Mucosa of stomach (tissue), 1 donor: ENCODE data around the gene MFSD6.
"Not testable (repeated sequence)": the region's sequence is repeated elsewhere in the genome, so short reads cannot be mapped to it uniquely, and the experiment has no call there.

Experiments used
- H3K27me3 ChIP-seq: one replicate; pipeline ENCODE4 v1.7.0; 2013; ENCODE audit warnings: mild to moderate bottlenecking, low read length; ENCODE audit not compliant: control insufficient read depth, insufficient read depth
- H3K36me3 ChIP-seq: one replicate; pipeline ENCODE4 v1.7.0; 2013; ENCODE audit warnings: low read length; ENCODE audit not compliant: control insufficient read depth, insufficient read depth
- H3K4me1 ChIP-seq: one replicate; pipeline ENCODE4 v1.7.0; 2013; ENCODE audit warnings: mild to moderate bottlenecking, low read length; ENCODE audit not compliant: control insufficient read depth, insufficient read depth
- H3K4me3 ChIP-seq: one replicate; pipeline ENCODE4 v1.7.0; 2013; ENCODE audit warnings: low read length
- H3K9ac ChIP-seq: one replicate; pipeline ENCODE4 v1.7.0; 2013; ENCODE audit warnings: mild to moderate bottlenecking, low read length, moderate library complexity
- H3K9me3 ChIP-seq: one replicate; pipeline ENCODE4 v1.7.0; 2013; ENCODE audit warnings: mild to moderate bottlenecking, low read length, moderate library complexity; ENCODE audit not compliant: control insufficient read depth
- donor health status: Pancreatic carcinoma.

Gene MFSD6

GRCh38 chr2:190477661-190478454 is 69.7 kb downstream of the MFSD6 start:
- Histone ChIP-seq H3K4me3 (no peak overlapping the region), H3K9me3 (no peaks in the 10 kb centered on the region), H3K36me3 (no peaks in the 10 kb centered on the region), H3K9ac (no peak overlapping the region), H3K4me1 (peaks cover 19% of the 10 kb centered on the region), H3K27me3 (no peaks in the 10 kb centered on the region)

GRCh38 chr2:190478572-190479195 is 70.5 kb downstream of the MFSD6 start:
- H3K9me3 ChIP-seq: no peaks in the 10 kb centered on the region
- no peak overlapping the region for H3K9ac ChIP-seq
- H3K36me3 ChIP-seq: no peaks in the 10 kb centered on the region
- no peaks in the 10 kb centered on the region for H3K27me3 ChIP-seq
- peaks cover 19% of the 10 kb centered on the region for H3K4me1 ChIP-seq
- no peak overlapping the region for H3K4me3 ChIP-seq

DNA sequence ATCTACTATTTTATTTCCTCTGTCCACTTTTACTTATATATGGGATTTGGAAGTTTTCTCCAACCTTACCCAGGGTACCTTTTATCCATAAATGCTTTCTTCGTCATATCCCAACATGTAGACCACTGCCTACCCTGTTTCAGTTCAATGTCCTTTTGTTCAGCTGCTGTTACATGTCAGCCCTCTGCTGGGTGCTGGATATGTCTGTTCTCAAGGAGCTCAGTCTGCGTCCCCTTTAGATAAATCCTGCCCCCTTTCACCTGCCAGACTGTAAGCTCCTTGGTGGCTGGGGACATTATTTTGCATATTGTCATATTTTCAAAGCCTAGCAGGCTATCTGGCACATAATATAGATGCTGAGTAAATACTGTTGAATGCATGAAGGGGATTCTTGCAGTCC is 73.2 kb downstream of the MFSD6 start:
- Histone ChIP-seq H3K4me1 (peaks cover 19% of the 10 kb centered on the region), H3K9me3 (no peaks in the 10 kb centered on the region), H3K27me3 (no peaks in the 10 kb centered on the region), H3K4me3 (no peak overlapping the region), H3K36me3 (no peaks in the 10 kb centered on the region), H3K9ac (no peak overlapping the region)

- Histone ChIP-seq H3K27me3 (no peaks in the 10 kb centered on the region), H3K4me1 (peaks cover 19% of the 10 kb centered on the region), H3K4me3 (no peak overlapping the region), H3K9me3 (no peaks in the 10 kb centered on the region), H3K36me3 (no peaks in the 10 kb centered on the region), H3K9ac (no peak overlapping the region)
Measured at GRCh38 chr2:190482451-190482850, 74.3 kb downstream of the MFSD6 start.

DNA sequence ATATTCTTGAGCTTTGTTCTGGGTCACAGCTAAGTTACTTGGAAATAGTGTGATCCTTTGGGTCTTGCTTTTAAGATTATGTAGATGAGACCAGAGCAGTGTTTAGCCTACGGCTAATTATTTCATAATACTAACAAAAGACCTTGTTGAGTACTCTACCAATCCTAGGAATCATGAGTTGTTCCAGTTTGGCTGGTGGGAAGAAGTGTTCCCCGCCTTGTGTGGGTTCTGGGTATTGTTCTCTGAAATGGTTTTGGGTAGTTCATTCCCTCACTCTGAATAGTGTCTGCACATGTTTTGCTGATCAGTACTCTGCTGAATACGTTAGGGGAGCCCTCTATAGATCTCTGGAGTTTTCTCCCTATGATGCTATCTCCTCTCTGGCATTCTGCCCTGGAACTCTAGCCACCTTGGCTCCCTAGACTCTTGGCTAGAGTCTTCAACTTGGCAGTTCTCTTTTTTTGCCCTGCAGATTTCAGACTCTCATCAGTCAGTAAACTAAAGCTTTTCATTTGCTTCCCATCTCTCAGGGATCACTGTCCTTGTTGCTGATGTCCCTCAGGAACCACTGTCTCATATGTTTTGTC is 78.0 kb downstream of the MFSD6 start:
- H3K36me3 ChIP-seq: peaks cover under 1% of the 10 kb centered on the region
- no peak overlapping the region for H3K4me3 ChIP-seq
- no peaks in the 10 kb centered on the region for H3K9me3 ChIP-seq
- no peak overlapping the region for H3K9ac ChIP-seq
- H3K4me1 ChIP-seq: peaks cover 9% of the 10 kb centered on the region
- H3K27me3 ChIP-seq: no peaks in the 10 kb centered on the region

GRCh38 chr2:190488516-190489233 is 80.5 kb downstream of the MFSD6 start:
- no peaks in the 10 kb centered on the region for H3K27me3 ChIP-seq
- H3K4me1 ChIP-seq: peaks cover 5% of the 10 kb centered on the region
- no peak overlapping the region for H3K4me3 ChIP-seq
- no peak overlapping the region for H3K9ac ChIP-seq
- H3K36me3 ChIP-seq: peaks cover 4% of the 10 kb centered on the region
- no peaks in the 10 kb centered on the region for H3K9me3 ChIP-seq

GRCh38 chr2:190489475-190489874 is 81.3 kb downstream of the MFSD6 start:
- H3K36me3 ChIP-seq: peaks cover 4% of the 10 kb centered on the region
- H3K4me3 ChIP-seq: no peak overlapping the region
- H3K9me3 ChIP-seq: no peaks in the 10 kb centered on the region
- peaks cover 5% of the 10 kb centered on the region for H3K4me1 ChIP-seq
- no peak overlapping the region for H3K9ac ChIP-seq
- no peaks in the 10 kb centered on the region for H3K27me3 ChIP-seq

GRCh38 chr2:190490502-190490901 is 82.3 kb downstream of the MFSD6 start:
- H3K36me3 ChIP-seq: peaks cover 4% of the 10 kb centered on the region
- no peaks in the 10 kb centered on the region for H3K27me3 ChIP-seq
- H3K4me3 ChIP-seq: no peak overlapping the region
- H3K9ac ChIP-seq: no peak overlapping the region
- peaks cover 5% of the 10 kb centered on the region for H3K4me1 ChIP-seq
- no peaks in the 10 kb centered on the region for H3K9me3 ChIP-seq

- no peaks in the 10 kb centered on the region for H3K9me3 ChIP-seq
- no peak overlapping the region for H3K4me3 ChIP-seq
- no peaks in the 10 kb centered on the region for H3K27me3 ChIP-seq
- H3K4me1 ChIP-seq: peaks cover 10% of the 10 kb centered on the region
- peaks cover 4% of the 10 kb centered on the region for H3K36me3 ChIP-seq
- no peak overlapping the region for H3K9ac ChIP-seq
Measured at GRCh38 chr2:190493095-190493494, 84.9 kb downstream of the MFSD6 start.

DNA sequence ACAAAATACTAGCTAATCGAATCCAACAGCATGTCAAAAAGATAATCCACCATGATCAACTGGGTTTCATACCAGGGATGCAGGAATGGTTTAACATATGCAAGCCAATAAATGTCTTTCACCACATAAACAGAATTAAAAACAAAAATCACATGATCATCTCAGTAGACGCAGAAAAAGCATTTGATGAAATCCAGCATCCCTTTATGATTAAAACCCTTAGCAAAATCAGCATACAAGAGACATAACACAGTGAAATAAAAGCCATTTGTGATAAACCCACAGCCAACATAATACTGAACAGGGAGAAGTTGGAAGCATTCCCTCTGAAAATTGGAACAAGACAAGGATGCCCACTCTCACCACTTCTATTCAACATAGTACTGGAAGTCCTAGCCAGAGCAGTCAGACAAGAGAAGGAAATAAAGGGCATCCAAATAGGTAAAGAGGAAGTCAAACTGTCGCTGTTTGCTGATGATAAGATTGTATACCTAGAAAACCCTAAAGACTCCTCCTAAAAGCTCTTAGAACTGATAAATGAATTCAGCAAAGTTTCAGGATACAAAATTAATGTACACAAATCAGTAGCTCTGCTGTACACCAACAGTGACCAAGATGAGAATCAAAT is 86.6 kb downstream of the MFSD6 start:
- H3K9ac ChIP-seq, H3K9me3 ChIP-seq, H3K4me3 ChIP-seq, H3K36me3 ChIP-seq, H3K27me3 ChIP-seq: not testable (repeated sequence)
- peaks cover 15% of the 10 kb centered on the region for H3K4me1 ChIP-seq

DNA sequence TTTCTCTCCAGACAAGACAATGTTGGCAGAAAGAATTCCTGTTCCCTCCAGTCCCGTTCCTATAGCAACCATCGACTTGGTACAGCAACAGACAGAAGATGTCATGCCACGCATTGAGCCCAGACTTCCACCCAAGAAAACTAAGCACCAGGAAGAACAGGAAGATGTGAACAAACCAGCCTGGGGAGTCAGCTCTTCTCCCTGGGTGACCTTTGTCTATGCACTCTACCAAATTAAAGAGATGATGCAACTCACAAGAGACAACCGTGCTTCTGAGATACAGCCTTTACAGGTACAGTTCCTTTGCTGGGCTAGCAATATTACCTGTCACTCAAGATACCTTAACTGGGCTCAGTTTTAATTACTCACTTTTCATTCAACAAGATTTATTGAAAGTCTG is 89.3 kb downstream of the MFSD6 start:
- Histone ChIP-seq H3K36me3 (no peaks in the 10 kb centered on the region), H3K4me3 (no peak overlapping the region), H3K27me3 (no peaks in the 10 kb centered on the region), H3K9ac (no peak overlapping the region), H3K4me1 (peaks cover 37% of the 10 kb centered on the region), H3K9me3 (no peaks in the 10 kb centered on the region)
